ENCODE measurements around the gene ABCC6.
"Not testable (repeated sequence)": the region's sequence is repeated elsewhere in the genome, so short reads cannot be mapped to it uniquely, and the experiment has no call there.

Gene ABCC6

GRCh38 chr16:16222850-16223661 is at the start of gene ABCC6:
Gene ABCC6, minus strand, starts transcription at chr16:16223494. Its CDS starts 60 bp downstream, at chr16:16223434.
- DNase-seq = not testable (repeated sequence)

- not testable (repeated sequence) for DNase-seq
Observed at GRCh38 chr16:16272573-16273221, 49.4 kb upstream of the ABCC6 start.

GRCh38 chr16:16271658-16272057 is 48.4 kb upstream of the ABCC6 start:
- not testable (repeated sequence) for DNase-seq

- DNase-seq = not testable (repeated sequence)
Observed at GRCh38 chr16:16268185-16268808, 45.0 kb upstream of the ABCC6 start.

- not testable (repeated sequence) for DNase-seq
Observed at GRCh38 chr16:16267708-16268107, 44.4 kb upstream of the ABCC6 start.

GRCh38 chr16:16265044-16265443 is 41.8 kb upstream of the ABCC6 start:
- DNase-seq = not testable (repeated sequence)

- DNase-seq = not testable (repeated sequence)
Observed at GRCh38 chr16:16263947-16264346, 40.7 kb upstream of the ABCC6 start.

- not testable (repeated sequence) for DNase-seq
Observed at GRCh38 chr16:16262954-16263555, 39.8 kb upstream of the ABCC6 start.

GRCh38 chr16:16259971-16260370 is 36.7 kb upstream of the ABCC6 start:
- DNase-seq = not testable (repeated sequence)

GRCh38 chr16:16258822-16259221 is 35.5 kb upstream of the ABCC6 start:
- DNase-seq = not testable (repeated sequence)

- DNase-seq = not testable (repeated sequence)
Observed at GRCh38 chr16:16257301-16257923, 34.1 kb upstream of the ABCC6 start.

- not testable (repeated sequence) for DNase-seq
Observed at GRCh38 chr16:16252377-16252776, 29.1 kb upstream of the ABCC6 start.

- DNase-seq = not testable (repeated sequence)
Observed at GRCh38 chr16:16249621-16250330, 26.5 kb upstream of the ABCC6 start.

- not testable (repeated sequence) for DNase-seq
Observed at GRCh38 chr16:16247439-16247838, 24.1 kb upstream of the ABCC6 start.

- DNase-seq = not testable (repeated sequence)
Observed at GRCh38 chr16:16246578-16247262, 23.4 kb upstream of the ABCC6 start.

- not testable (repeated sequence) for DNase-seq
Observed at GRCh38 chr16:16243886-16244285, 20.6 kb upstream of the ABCC6 start.

GRCh38 chr16:16240667-16241066 is 17.4 kb upstream of the ABCC6 start:
- not testable (repeated sequence) for DNase-seq

- DNase-seq = not testable (repeated sequence)
Observed at GRCh38 chr16:16237738-16238137, 14.4 kb upstream of the ABCC6 start.

- not testable (repeated sequence) for DNase-seq
Observed at GRCh38 chr16:16237071-16237470, 13.8 kb upstream of the ABCC6 start.

- not testable (repeated sequence) for DNase-seq
Observed at GRCh38 chr16:16232692-16233061, 9.4 kb upstream of the ABCC6 start.

GRCh38 chr16:16223662-16224241 is 458 bp upstream of the ABCC6 start:
- not testable (repeated sequence) for DNase-seq
